Erythroblast (primary cell): ENCODE data around the gene C5orf22.

ENCODE experiments used
- GATA1 ChIP-seq: IDR thresholded peaks from 2 replicates; pipeline ENCODE4 v1.6.1; 2011; ENCODE audit warnings: low read depth, mild to moderate bottlenecking, control low read depth, low read length, moderate library complexity
- POLR2A ChIP-seq: IDR thresholded peaks from 2 replicates; pipeline ENCODE4 v1.6.1; 2011; ENCODE audit warnings: mild to moderate bottlenecking, low read length

- no peak for TF ChIP-seq POLR2A
- no peak for TF ChIP-seq GATA1
These were observed 45.3 kb downstream of the C5orf22 start for GRCh38 chr5:31577438-31577837.
